ENCODE results near the gene SYT17. TPM values are rescaled to one million over a fixed set of nuclear protein-coding genes. Genes with fewer than 3 reads are reported as not detected.

SYT17 gene
- total RNA-seq, 1 experiment from 2014 or later, result 36.6 TPM

DNA sequence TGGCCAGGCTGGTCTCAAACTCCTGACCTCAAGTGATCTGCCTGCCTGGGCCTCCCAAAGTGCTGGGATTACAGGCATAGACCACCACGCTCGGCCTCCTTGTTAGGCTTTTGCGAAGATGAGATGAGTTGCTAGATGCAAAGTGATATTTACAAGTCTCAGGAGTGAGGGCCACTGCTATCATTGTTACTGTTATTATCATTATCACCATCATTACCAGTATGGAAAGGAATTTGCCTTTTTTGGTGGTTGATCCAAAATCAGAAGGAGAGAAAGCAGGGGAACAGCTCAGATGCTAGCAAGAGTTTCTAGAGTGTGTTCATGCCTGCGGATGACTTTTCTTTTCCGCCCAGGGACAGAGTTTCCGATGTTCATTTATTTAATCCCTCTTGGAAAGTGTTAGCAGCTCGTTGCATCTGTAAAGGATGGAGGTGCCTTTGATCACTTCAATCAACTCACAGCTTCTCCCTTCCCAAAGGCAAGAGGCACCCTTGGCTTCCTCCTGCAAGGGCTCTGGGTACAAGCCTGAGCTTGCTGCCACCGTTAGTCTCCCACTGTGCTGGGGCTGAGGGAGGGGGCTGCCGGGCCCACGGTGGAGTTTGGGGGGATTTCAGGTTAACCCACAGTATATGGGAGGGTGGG is 32.7 kb upstream of the SYT17 start:
- TF ChIP-seq EZH2 (IDR thresholded peaks at IDR 0.05; ENCODE audit: low read depth), result no peak
- TF ChIP-seq, protein P1, sequence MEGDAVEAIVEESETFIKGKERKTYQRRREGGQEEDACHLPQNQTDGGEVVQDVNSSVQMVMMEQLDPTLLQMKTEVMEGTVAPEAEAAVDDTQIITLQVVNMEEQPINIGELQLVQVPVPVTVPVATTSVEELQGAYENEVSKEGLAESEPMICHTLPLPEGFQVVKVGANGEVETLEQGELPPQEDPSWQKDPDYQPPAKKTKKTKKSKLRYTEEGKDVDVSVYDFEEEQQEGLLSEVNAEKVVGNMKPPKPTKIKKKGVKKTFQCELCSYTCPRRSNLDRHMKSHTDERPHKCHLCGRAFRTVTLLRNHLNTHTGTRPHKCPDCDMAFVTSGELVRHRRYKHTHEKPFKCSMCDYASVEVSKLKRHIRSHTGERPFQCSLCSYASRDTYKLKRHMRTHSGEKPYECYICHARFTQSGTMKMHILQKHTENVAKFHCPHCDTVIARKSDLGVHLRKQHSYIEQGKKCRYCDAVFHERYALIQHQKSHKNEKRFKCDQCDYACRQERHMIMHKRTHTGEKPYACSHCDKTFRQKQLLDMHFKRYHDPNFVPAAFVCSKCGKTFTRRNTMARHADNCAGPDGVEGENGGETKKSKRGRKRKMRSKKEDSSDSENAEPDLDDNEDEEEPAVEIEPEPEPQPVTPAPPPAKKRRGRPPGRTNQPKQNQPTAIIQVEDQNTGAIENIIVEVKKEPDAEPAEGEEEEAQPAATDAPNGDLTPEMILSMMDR (conservative IDR thresholded peaks at IDR 0.05), result no peak

DNA sequence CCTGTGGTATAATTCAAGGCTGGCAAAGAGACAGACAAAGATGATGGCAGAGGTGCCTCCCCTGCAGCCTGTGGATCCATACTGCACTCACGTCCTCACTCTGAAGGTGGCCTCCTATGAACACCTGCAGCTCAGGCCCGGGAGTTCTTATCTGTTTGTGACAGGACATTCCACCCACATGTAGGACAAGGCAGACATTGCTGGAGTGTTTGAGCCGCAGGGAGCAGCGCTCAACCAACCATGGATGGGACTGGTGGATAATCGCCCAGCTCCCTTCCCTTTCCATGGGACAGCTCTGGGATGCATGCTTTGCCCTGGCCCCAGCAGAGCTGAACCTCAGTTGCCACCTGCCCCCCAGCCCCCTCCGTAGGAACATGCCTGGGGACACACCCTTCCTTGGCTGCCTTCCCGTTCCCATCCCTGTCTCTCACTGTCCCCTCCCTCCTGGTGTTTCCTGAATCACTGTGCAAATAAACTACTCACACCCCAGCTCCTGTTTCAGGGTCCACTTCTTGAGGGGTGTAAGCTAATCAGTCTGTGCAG is 32.1 kb upstream of the SYT17 start:
- no peaks in the 10 kb centered on the region; the same call in 1 of the 2 replicates for H3K79me2 ChIP-seq (ENCODE audit: low read depth)
- no peaks in the 10 kb centered on the region for H4K20me1 ChIP-seq (ENCODE audit: insufficient read depth)
- H2AFZ ChIP-seq, result no peak overlapping the region
- no peaks in the 10 kb centered on the region for H3K9me2 ChIP-seq (ENCODE audit: insufficient read depth)
- peak overlapping the region; percentile 83 for H3K4me2 ChIP-seq
- H3K27me3 ChIP-seq (ENCODE audit: insufficient read depth, low read depth), result no peaks in the 10 kb centered on the region
- H3K4me1 ChIP-seq (replicated peaks; ENCODE audit: insufficient read depth), result peaks cover 78% of the 10 kb centered on the region
- TF ChIP-seq EZH2 (IDR thresholded peaks at IDR 0.05; ENCODE audit: low read depth), result no peak
- BruUV-seq (replicated peaks), result no TSS peak
- peak; percentile 90 to 94 for DNase-seq
- ChIA-PET CTCF (interaction anchor here (0.6 to 1.8 kb wide), 6 partner anchors 16 to 1716 kb away, joined by 3 to 7 read pairs (median 4); no protein-coding TSS in a partner anchor), POLR2A (ENCODE audit: unreplicated experiment) (interaction anchor here (0.6 to 1.6 kb wide), 14 partner anchors 8 to 703 kb away, joined by 3 to 19 read pairs (median 5); partner anchors contain the start of genes COQ7, ITPRIPL2 and VPS35L)
- H3F3A ChIP-seq (ENCODE audit: insufficient read depth, low read depth), result peaks cover 56% of the 10 kb centered on the region
- peak overlapping the region; percentile 92 for H3K27ac ChIP-seq
- peak overlapping the region; percentile 17; the same call in 1 of the 2 replicates for H3K4me3 ChIP-seq
- H3K36me3 ChIP-seq (ENCODE audit: low read depth), result no peaks in the 10 kb centered on the region
- intact Hi-C loops (cut with micrococcal nuclease; ENCODE audit: unreplicated experiment), result loop anchor here (1.0 kb wide), 5 partner anchors 17 to 50 kb away; partner anchors contain the start of gene ITPRIPL2
- no peaks in the 10 kb centered on the region for H3K9me3 ChIP-seq (ENCODE audit: insufficient read depth, low read depth)

More for the DNA sequence above, 32.7 kb upstream of the SYT17 start:
- Histone ChIP-seq H3K36me3 (ENCODE audit: low read depth) (no peaks in the 10 kb centered on the region), H2AFZ (no peak overlapping the region), H3K4me2 (peak overlapping the region; percentile 83), H3F3A (ENCODE audit: insufficient read depth, low read depth) (peaks cover 63% of the 10 kb centered on the region), H3K27ac (peak overlapping the region; percentile 92), H3K9me2 (ENCODE audit: insufficient read depth) (no peaks in the 10 kb centered on the region), H3K27me3 (ENCODE audit: insufficient read depth, low read depth) (no peaks in the 10 kb centered on the region), H3K79me2 (ENCODE audit: low read depth) (no peaks in the 10 kb centered on the region; the same call in 1 of the 2 replicates), H3K4me3 (no peak overlapping the region), H3K4me1 (replicated peaks; ENCODE audit: insufficient read depth) (peaks cover 84% of the 10 kb centered on the region), H3K9me3 (ENCODE audit: insufficient read depth, low read depth) (no peaks in the 10 kb centered on the region), H4K20me1 (ENCODE audit: insufficient read depth) (no peaks in the 10 kb centered on the region)
- ChIA-PET CTCF (interaction anchor here (0.6 to 1.8 kb wide), 4 partner anchors 15 to 182 kb away, joined by 3 to 7 read pairs (median 6); no protein-coding TSS in a partner anchor), POLR2A (ENCODE audit: unreplicated experiment) (interaction anchor here (0.6 to 1.6 kb wide), 4 partner anchors 8 to 703 kb away, joined by 4 to 6 read pairs (median 5); no protein-coding TSS in a partner anchor)
- no peak for DNase-seq
- intact Hi-C loops (cut with micrococcal nuclease; ENCODE audit: unreplicated experiment), result no loop called here
- no TSS peak for BruUV-seq (replicated peaks)

DNA sequence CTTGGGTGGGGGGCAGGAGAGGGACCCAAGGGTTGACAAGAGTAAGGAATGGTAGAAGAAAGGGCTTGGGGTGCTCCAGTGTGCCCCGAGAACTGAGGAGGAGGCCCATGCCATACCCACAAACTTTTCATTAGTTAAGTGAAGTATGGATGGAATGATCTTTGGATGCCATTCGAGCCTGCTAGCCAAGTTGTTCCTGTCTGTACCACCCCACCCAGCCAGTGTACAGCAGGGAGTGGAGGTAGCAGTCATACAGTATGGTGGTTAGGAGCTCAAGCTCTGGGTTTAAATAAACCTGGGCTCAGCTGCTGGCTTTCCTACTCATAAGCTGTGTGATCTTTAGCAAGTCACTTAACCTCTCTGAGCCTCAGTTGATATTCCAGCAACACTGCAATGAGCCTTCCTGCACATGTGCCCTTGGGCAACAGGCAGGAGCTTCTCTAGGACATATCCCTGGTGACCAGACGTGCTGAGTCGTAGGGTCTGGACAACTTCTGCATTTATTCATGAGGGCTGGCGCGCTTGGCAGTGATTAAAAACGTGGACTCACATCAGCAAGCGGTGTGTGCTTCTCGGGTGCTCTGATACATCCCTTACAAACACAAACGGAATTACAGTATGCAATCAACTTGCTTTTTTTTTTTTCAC is 31.4 kb upstream of the SYT17 start:
- H3K79me2 ChIP-seq (ENCODE audit: low read depth), result no peaks in the 10 kb centered on the region; the same call in 1 of the 2 replicates
- peak overlapping the region; percentile 83 for H3K4me2 ChIP-seq
- H3K36me3 ChIP-seq (ENCODE audit: low read depth), result no peaks in the 10 kb centered on the region
- ChIA-PET CTCF (interaction anchor here (0.6 to 1.8 kb wide), 7 partner anchors 17 to 1715 kb away, joined by 3 to 7 read pairs (median 5); no protein-coding TSS in a partner anchor), POLR2A (ENCODE audit: unreplicated experiment) (interaction anchor here (0.6 to 1.6 kb wide), 16 partner anchors 9 to 458 kb away, joined by 3 to 19 read pairs (median 6); partner anchors contain the start of genes COQ7, ITPRIPL2 and VPS35L)
- H3K9me3 ChIP-seq (ENCODE audit: insufficient read depth, low read depth), result no peaks in the 10 kb centered on the region
- intact Hi-C loops (cut with micrococcal nuclease; ENCODE audit: unreplicated experiment), result loop anchor here (1.0 kb wide), 5 partner anchors 17 to 50 kb away; partner anchors contain the start of gene ITPRIPL2
- no peak overlapping the region for H2AFZ ChIP-seq
- H3K4me1 ChIP-seq (replicated peaks; ENCODE audit: insufficient read depth), result peaks cover 71% of the 10 kb centered on the region
- DNase-seq, result peak; percentile 56 to 66
- H3K9me2 ChIP-seq (ENCODE audit: insufficient read depth), result no peaks in the 10 kb centered on the region
- TSS peak; percentile 81 for BruUV-seq (replicated peaks)
- no peaks in the 10 kb centered on the region for H4K20me1 ChIP-seq (ENCODE audit: insufficient read depth)
- TF ChIP-seq EZH2 (IDR thresholded peaks at IDR 0.05; ENCODE audit: low read depth), result no peak
- TF ChIP-seq, protein P1 (conservative IDR thresholded peaks at IDR 0.05), result no peak
- peaks cover 49% of the 10 kb centered on the region for H3F3A ChIP-seq (ENCODE audit: insufficient read depth, low read depth)
- peak overlapping the region; percentile 17; the same call in 1 of the 2 replicates for H3K4me3 ChIP-seq
- H3K27me3 ChIP-seq (ENCODE audit: insufficient read depth, low read depth), result no peaks in the 10 kb centered on the region
- H3K27ac ChIP-seq, result peak overlapping the region; percentile 92

Measured in PC-9 (cell line).